HG03469 (cell line): ENCODE data around the gene AGGF1.
"Not testable (repeated sequence)": the region's sequence is repeated elsewhere in the genome, so short reads cannot be mapped to it uniquely, and the experiment has no call there.

Source experiments
- ATAC-seq: cut with Tn5 transposase; IDR thresholded peaks from one replicate; pipeline ENCODE4 v1.9.1; 2021; ENCODE audit warnings: mild to moderate bottlenecking, moderate library complexity, moderate number of reproducible peaks; ENCODE audit not compliant: unreplicated experiment

The AGGF1 gene, protein sequence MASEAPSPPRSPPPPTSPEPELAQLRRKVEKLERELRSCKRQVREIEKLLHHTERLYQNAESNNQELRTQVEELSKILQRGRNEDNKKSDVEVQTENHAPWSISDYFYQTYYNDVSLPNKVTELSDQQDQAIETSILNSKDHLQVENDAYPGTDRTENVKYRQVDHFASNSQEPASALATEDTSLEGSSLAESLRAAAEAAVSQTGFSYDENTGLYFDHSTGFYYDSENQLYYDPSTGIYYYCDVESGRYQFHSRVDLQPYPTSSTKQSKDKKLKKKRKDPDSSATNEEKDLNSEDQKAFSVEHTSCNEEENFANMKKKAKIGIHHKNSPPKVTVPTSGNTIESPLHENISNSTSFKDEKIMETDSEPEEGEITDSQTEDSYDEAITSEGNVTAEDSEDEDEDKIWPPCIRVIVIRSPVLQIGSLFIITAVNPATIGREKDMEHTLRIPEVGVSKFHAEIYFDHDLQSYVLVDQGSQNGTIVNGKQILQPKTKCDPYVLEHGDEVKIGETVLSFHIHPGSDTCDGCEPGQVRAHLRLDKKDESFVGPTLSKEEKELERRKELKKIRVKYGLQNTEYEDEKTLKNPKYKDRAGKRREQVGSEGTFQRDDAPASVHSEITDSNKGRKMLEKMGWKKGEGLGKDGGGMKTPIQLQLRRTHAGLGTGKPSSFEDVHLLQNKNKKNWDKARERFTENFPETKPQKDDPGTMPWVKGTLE

DNA sequence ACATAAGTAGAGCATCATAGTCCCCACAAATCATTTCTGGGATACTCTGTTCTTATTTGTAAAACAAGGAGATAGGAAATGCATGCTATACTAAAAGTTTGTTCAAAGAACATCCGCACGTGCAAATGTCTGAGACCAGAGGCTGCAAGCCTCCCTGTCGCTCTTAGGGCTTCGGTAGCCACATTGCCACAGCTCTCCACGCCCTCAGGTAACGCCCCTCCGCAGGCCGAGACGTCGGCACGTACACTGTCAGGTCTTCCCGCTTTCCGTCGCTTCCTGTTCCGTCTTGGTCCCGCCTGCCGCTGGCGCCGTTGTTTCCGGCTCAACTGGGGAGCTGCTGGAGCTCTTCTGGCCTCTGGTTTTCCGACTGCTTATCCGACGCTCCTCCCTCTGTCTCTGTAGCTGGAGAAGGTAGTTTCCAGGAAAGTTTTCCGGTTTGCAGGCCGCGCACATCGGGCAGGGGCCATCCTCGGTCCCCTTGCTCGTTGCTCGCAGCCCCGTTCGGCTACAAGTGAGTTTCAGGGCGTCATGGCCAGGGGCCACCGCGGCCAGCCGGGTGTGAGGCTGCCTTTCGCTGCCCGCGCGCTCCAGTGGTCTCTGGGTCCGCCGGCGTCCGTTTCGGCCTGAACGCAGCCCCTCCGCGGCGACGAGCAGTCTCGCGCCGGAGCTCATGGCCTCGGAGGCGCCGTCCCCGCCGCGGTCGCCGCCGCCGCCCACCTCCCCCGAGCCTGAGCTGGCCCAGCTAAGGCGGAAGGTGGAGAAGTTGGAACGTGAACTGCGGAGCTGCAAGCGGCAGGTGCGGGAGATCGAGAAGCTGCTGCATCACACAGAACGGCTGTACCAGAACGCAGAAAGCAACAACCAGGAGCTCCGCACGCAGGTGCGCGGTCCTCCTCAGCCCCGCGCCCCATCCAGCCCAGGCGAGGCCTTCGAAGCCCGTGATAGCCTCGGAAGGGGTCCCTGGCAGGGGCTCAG is at the start of gene AGGF1:
Gene AGGF1 (plus strand): TSS at position 308 of the 975 bp plus-strand sequence. CDS start 363 bp downstream, at position 671.
- peak; percentile 93 for ATAC-seq

DNA sequence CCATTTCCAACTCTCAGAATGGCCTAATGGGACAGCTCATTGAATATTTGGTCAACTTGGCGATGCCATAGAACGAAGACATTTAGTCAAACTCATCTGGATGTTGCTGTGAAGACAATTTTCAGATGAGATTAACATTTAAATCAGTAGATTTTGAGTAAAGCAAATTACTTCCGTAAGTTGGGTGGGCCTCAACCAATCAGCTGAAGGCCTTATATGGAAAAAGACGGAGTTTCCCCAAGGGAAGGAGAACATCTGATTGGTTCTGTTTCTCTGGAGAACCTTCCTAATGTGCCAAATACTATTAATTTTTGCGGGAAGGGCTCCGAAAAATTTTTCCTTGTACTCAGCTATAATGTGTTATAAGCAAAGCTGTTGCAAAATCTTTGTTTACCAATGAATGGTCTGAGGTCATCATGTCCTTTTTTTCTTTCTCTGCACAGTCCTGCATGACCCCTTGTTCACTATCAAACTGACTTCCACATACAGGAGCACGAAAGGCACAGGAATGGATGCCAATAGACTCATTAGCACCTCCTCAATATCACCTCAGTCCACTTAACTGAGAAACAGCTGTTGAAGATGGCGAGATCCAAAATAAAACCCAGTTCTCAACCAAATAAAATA is 49.6 kb upstream of the AGGF1 start:
- ATAC-seq, result no peak

DNA sequence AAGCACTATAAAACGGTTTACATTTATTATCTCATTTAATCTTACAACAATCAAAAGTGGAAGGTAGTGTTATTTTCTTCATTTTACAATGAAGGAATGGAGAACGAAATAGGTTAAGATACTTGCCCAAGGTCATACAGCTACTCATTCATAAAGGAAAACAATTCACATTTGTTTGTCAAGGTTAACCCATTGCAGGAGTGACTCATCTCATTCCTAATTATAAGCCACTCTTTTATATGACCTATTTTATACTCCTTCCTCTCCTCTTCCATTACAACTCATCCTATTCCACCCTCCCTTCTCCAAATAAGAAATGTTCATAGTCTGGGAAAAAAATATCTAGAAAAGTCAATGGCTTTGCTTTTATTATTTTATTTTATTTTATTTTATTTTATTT is 47.8 kb upstream of the AGGF1 start:
- ATAC-seq, result no peak

DNA sequence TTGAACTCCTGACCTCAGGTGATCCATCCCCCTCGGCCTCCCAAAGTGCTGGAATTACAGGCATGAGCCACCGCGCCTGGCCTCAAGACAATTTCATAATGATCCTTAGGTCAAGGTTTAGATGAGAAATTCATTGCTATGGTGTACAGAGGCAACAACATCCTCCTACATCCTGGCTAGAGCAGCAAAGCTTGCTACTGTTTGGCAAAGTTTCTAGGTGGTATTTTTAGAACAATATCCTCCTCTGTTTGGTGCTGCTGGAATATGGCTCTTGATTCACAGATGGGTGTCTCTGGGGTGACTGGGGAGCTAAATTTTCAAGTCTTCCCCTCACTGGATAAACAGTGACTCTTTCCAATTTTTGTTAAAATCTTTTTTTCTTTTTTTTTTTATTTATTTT is 46.7 kb upstream of the AGGF1 start:
- ATAC-seq, result no peak

DNA sequence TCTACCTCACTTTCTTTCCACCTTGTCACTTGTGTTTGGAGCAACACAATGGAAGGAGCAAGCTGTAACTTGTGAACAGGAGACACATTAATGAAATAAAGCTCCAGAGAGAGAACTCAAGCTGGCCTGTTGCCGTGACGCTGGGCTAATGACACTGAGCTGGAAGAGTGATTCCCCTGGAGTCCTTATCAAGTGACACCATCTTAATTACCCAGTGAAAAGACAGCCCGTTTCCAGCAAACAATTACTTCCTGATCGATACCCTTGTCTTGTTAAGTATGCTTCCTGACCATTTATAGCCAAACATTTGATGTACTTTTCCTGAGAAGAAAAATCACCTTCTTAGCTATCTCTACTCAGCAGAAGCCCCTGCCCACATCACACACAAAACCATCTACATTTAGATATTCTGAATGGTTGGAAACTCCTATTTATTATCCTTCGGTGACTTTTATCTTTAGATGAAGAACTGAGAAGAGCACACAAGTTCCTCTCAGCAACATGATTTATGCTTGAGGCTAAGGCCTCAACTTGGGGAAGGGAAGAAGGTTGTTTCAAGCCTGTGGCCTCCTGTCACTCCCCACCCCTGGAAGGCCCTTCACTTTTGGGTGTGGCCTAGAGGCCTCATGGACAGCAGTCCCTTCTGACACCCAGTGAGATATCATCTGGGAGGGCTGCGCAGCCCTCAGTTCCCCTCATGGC is 43.2 kb upstream of the AGGF1 start:
- no peak for ATAC-seq

DNA sequence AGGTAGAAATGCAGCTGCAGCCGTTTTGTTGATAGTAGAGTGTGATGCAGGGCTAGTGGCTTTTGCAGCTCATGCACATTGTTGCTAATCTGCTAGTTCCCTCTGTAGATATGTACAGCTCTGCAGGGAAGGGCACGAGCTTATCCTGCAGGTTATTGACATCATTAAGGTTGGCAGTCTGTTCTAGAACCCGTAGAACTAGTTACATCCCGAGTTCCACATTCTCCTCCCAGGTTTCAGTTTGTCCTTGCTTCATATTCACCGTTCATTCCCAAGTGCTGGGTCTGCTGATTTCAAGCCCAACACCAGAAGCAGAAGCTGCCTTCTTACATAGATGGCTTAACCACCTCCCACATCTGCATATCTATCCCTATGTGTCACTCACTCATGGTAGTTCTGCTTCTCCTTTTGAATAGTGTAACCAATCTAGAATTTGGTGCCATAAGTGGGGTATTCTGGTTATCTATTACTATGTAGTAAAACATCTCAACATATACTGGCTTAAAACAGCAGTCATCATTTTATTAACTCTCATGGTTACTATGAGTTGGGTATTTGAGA is 39.2 kb upstream of the AGGF1 start:
- no peak for ATAC-seq

DNA sequence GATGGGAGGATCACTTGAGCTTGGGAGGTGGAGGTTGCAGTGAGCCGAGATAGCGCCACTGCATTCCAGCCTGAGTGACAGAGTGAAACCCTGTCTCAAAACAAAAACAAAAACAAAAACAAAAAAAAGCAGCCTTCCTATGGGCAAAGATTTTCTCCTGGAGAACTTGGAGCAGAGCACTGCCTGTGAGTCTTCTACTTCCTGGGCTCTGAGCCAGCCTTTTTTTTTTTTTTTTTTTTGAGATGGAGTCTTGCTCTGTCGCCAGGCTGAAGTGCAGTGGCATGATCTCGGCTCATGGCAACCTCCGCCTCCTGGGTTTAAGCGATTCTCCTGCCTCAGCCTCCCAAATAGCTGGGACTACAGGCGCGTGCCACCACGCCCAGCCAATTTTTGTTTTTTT is 36.8 kb upstream of the AGGF1 start:
- not testable (repeated sequence) for ATAC-seq

DNA sequence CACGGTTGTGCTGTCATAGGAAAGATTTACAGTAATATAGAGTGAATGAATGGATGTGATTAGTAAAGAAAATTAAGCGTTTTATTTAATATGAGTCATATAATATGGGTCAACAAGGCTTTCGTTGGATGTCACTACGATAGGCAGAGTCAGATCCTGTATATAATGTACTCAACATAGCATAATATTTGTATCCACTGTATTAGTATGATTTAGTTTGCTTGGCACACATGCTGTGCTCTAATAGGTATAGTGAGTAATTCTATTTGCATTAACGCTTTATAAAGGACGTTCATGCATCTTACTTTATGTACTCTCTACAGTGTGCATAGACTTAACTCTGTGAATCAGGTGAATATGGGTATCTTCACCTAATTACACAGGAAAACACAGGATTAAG is 35.9 kb upstream of the AGGF1 start:
- ATAC-seq, result no peak

DNA sequence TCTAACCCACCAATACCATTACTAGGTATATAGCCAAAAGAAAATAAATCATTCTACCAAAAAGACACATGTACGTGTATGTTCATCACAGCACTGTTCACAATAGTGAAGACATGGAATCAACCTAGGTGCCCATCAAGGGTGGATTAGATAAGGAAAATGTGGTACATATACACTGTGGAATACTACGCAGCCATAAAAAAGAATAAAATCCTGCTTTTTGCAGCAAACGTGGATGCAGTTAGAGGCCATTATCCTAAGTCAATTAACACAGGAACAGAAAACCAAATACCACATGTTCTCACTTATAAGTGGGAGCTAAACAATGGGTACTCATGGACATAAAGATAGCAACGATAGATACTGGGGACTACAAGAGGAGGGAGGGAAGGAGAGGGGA is 32.0 kb upstream of the AGGF1 start:
- ATAC-seq, result not testable (repeated sequence)

DNA sequence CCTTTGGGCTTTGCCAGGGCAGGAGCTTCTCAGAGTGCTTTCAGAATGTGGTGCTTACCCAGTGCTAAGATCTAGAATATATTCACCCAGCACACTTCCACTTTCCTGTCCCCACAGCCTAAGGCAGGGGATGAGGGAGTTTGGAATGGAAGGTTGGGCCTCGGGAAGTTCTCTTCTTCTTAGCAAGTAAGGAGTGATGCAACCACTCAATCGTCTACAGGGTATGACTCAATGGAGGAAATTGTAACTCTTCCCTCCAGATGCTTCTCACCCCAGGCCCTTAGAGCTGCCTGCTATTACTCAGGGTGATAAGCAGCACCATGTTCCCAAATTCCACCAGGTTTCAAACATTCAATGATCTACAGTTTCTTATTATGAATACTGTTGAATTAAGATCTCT is 30.8 kb upstream of the AGGF1 start:
- no peak for ATAC-seq

DNA sequence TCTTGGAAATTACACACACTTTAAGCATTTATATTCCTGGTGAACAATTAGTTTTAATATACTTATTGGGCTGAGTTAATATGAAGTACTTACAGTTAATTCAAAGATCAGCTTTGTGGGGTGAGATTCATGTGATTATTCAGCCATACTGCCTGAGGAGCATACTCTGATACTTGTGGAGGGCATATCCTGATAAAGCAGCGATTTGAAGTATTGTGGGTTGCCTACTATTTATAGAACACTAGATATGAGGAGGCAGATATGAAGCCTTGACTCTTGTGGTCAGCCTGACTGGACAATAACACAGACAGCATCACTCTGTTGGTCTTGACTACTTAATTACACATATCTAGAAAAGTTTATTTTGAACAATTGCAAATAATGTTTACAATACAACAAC is 27.0 kb upstream of the AGGF1 start:
- ATAC-seq, result no peak

DNA sequence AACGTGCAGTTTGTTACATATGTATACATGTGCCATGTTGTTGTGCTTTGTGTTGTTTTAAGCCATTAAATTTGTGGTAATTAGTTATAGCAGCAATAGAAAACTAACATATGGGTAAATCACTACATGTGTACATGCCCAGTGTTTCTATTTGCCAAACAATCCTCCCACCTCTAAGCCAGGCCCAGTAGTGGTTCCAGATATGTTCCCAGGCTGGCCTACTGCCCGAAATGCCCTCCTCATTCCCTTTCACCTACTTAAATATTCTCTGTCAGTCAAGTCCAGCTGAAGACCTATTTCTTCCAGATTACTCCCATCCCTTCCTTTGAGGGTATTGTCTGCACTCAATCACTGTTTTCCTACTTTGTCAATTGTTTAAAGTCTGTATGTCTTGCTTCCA is 24.1 kb upstream of the AGGF1 start:
- no peak for ATAC-seq

DNA sequence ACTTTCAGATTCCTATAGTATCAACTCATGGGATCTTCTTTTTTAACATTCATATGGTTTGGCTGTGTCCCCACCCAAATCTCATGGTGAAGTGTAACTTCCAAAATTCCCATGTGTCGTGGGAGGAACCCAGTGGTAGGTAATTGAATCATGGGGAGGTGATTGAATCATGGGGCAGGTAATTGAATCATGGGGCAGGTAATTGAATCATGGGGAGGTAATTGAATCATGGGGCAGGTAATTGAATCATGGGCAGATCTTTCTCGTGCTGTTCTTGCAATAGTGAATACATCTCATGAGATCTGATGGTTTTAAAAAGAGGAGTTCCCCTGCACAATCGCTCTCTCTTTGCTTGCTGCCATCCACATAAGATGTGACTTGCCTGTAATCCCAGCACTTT is 21.8 kb upstream of the AGGF1 start:
- ATAC-seq, result no peak

DNA sequence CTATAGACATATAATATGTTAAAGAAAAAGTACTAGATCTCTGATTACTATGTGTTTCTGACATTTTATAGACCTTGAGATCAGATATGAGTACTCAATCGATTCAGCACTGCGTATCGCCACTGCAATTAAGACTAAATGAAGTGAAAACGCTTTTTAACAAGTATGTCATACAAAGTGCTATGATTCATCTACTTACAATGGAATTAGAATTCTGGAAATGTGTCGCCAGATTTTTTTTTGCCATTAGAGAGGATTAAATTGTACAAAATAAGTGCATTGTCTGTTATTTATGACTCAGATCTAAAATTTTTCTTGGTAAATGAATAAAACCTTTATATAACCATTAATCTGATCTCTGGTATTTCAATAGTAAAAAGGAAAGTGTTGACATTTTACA is 20.0 kb upstream of the AGGF1 start:
- ATAC-seq, result no peak

DNA sequence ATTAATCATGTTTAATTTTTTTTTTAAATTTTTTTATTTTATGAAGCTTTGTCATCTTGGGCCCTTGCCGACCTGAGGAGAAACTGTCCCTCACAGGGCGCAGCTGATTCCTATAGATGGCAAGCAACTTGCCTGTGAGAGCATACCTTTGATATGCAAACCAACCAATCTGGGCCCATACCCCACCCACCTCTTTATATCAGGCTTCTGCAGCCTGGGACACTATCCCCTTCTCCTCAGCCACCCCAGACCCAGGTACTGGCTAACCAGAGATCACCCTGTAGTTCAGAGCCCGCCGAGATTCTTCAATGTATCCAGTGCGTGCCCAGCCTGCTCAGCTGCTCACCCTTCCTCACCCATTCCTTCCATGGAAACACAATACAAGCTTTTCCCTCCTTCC is 18.7 kb upstream of the AGGF1 start:
- no peak for ATAC-seq

DNA sequence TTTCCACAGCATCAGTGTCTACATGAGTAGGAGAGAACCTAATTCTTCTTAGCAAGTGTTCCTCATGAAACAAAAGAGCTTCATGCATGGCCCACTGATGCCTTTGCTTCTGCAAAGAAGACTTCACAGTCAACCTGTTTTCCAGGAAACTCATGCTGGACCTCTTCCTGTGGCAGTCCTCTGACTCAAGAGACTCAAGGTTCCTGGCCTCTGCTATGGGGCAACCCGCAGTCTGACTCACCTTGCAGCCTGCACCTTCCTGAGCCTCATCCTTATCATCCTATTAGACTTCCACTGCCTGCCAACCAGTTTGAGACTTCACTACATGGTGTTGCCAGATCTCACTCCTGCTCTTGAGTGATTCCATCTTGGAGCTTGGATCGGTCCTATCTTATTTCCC is 17.6 kb upstream of the AGGF1 start:
- ATAC-seq, result no peak

DNA sequence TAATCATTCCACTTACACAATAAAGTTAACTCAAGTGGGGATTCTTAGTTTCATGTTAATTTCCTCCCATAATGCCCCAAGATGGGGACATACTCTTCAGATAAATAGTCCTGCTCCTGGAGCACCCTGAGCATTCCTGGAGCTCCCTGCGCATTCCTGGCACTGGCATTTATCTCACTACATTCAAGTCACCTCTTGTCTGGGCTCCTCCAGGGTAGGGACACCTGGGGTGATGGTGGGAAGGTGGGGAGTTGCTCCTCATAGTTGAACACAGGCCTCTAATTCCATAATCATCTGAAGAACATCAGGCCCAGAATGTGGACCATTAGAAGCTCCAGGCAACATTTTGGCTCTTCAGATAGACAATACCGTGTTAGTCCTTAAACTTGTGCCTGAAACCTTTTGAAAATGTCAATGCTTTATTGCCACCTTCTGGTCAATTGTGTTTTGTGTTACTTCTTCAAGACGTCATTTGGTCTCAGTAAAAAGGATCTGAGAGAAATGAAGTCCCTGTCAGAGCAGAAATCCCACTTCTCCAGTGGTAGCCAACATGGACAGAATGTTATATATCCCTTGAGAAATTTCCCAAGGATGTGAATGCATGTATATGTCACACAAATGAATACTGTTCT is 14.2 kb upstream of the AGGF1 start:
- no peak for ATAC-seq

DNA sequence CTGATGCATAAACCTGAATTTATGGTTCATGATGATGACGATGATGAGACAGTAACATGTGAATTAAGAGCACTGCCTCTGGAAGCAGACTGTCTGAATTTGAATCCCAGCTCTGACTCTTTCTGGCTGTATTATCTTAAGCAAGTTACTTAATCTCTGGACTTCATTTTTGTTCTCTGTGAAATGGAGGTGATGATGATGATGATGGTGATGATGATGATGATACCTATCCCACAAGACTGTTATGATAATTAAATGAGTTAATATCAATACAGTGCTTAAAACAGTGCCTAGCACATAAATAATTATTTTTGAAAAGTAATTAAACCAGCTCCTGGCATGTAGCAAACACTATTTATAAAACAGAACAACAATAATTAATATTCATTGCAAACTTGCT is 13.2 kb upstream of the AGGF1 start:
- ATAC-seq, result no peak

DNA sequence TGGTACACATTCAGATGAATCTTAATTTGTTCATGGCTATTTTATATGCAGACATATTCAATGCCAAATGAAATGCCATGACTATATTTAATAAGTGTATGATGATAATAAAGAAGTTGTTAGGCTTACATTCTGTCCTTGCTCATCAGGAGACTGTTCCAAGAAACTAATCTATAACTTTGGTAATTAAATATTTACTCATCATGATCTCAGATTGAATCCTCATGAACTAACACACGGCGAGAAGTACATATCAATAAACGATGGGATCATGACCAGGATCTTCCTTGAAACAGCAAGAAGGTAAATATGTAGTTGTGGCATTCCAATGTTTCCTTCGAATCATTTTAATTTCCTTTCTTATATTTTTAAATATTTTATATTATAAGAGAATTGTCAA is 12.5 kb upstream of the AGGF1 start:
- no peak for ATAC-seq
